ENCODE data around the gene ADAMTSL4. TPM values are rescaled to one million over a fixed set of nuclear protein-coding genes. Genes with fewer than 3 reads are reported as not detected.

ADAMTSL4 gene
- total and polyA plus RNA-seq, 10 donors = 2.8 to 19.1 (median 11.1) TPM

DNA sequence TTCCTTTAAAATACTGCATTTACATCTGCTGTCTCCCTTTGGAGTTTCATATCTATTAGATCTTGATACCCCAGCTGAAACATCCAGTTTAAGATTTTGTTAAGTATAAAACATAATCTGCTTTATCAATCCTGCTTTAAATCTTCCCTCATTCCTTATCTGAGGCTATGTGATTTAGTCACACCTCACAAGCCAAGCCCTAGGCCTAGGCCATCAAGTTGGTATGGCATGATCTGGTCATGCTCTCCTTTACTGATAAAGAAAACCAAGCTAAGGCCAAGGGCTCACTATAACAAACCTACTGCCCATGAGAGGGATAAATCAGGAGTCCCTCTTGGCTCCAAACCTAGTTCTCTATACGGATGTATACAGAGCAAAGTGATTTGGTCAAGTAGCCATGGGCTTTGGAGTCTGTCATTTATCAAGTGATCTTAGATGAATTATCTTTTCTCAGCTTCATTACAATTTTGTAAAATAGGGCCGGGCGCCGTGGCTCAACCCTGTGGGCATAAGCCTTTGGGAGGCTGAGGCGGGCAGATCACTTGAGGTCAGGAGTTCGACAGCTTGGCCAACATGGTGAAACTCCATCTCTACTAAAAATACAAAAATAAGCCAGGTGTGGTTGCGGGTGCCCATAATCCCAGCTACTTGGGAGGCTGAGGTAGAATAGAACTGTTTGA is 57.4 kb downstream of the ADAMTSL4 start:
- 95 to 100% (median 97%) methylated on average over 7 of the region's 7 CpGs for WGBS, 5 donors
- peaks cover 0 to 9% (median 0%) of the 10 kb centered on the region in 6 donors for H3K36me3 ChIP-seq
- H3K9me3 ChIP-seq = no peaks in the 10 kb centered on the region
- H3K4me3 ChIP-seq = no peak overlapping the region
- H3K27ac ChIP-seq = peak overlapping the region in 2 of 8 donors; percentile 2 to 84
- no peaks in the 10 kb centered on the region for H3K27me3 ChIP-seq (replicated peaks in 1 of 7)
- TF ChIP-seq POLR2A (IDR thresholded peaks at IDR 0.05) (no peak), POLR2AphosphoS5 (IDR thresholded peaks at IDR 0.05) (no peak)
- TF ChIP-seq, protein P1, sequence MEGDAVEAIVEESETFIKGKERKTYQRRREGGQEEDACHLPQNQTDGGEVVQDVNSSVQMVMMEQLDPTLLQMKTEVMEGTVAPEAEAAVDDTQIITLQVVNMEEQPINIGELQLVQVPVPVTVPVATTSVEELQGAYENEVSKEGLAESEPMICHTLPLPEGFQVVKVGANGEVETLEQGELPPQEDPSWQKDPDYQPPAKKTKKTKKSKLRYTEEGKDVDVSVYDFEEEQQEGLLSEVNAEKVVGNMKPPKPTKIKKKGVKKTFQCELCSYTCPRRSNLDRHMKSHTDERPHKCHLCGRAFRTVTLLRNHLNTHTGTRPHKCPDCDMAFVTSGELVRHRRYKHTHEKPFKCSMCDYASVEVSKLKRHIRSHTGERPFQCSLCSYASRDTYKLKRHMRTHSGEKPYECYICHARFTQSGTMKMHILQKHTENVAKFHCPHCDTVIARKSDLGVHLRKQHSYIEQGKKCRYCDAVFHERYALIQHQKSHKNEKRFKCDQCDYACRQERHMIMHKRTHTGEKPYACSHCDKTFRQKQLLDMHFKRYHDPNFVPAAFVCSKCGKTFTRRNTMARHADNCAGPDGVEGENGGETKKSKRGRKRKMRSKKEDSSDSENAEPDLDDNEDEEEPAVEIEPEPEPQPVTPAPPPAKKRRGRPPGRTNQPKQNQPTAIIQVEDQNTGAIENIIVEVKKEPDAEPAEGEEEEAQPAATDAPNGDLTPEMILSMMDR (IDR thresholded peaks at IDR 0.05 in 8 of 11, conservative IDR thresholded peaks at IDR 0.05 in 3 of 11) = no peak
- intact Hi-C loops (cut with DNase I; ENCODE audit: low total_unique reads) = no loop called here
- DNase-seq = no peak
- H3K4me1 ChIP-seq = peaks cover 4 to 51% (median 28%) of the 10 kb centered on the region in 6 donors

DNA sequence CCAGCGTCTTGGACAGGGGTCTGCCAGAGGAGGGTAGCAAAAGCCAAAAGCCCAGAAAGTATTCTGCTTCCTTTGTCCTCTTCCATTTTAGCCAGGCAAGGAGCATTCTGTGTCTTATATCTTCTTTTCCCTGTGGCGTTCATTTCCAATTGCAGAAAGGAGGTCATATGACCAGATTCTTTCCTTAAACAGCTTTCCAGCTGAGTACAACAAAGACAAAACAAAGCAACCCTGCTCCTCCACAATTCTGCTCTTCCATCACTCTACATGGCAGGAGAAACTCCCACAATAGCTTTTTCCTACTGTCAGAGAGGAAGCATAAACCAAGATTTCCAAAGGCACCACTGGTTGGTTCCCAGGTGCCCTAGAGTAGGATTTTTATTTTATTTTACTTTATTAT is 60.5 kb downstream of the ADAMTSL4 start:
- no peaks in the 10 kb centered on the region for H3K9me3 ChIP-seq
- peaks cover 25 to 74% (median 56%) of the 10 kb centered on the region in 6 donors for H3K4me1 ChIP-seq
- peaks cover 0 to 9% (median 0%) of the 10 kb centered on the region in 6 donors for H3K36me3 ChIP-seq
- no peaks in the 10 kb centered on the region for H3K27me3 ChIP-seq (replicated peaks in 1 of 7)
- no peak for DNase-seq
- H3K27ac ChIP-seq = peak overlapping the region in 6 of 8 donors; percentile 87 to 97 (median 92)
- H3K4me3 ChIP-seq = no peak overlapping the region
- WGBS, 5 donors = 74 to 88% (median 81%) methylated on average over 2 of the region's 2 CpGs
- no peak for TF ChIP-seq POLR2AphosphoS5 (IDR thresholded peaks at IDR 0.05)
- TF ChIP-seq, protein P1 (IDR thresholded peaks at IDR 0.05 in 8 of 11, conservative IDR thresholded peaks at IDR 0.05 in 3 of 11) = no peak
- intact Hi-C loops (cut with DNase I; ENCODE audit: low total_unique reads) = no loop called here

Small RNA genes within 50 kb of the gene (microRNA-seq; reads per million reads assigned to microRNA genes)
- 0 reads per million in 3 donors for gene MIR4257

Small RNA genes within 50 kb of the gene (small RNA-seq; reads per million reads assigned to genes)
- 0 reads per million in 4 donors for gene MIR4257
- gene RF00015 = 0 reads per million in 4 donors
- 0 reads per million in 4 donors for gene RF00561
- 0 reads per million in 4 donors for gene RN7SL473P
- 0 reads per million in 4 donors for gene RN7SL600P

Other genes starting within 250 kb of the ADAMTSL4 start
- 100 to 1,000 TPM in 2 of 7 donors, 10 to 100 TPM in 5; 60.9 to 107 (median 78.2) TPM for gene PRPF3, start 227.9 kb upstream of the ADAMTSL4 start, total RNA-seq
- gene PRPF3, start 227.9 kb upstream of the ADAMTSL4 start, polyA plus RNA-seq = 10 to 100 TPM; 28.8 to 67.3 (median 54.1) TPM
- gene RPRD2, start 185.3 kb upstream of the ADAMTSL4 start, total RNA-seq = 10 to 100 TPM; 23.8 to 42.4 (median 32.8) TPM
- gene RPRD2, start 185.3 kb upstream of the ADAMTSL4 start, polyA plus RNA-seq = 1 to 10 TPM; 3.8 to 7.4 (median 4.3) TPM
- 10 to 100 TPM; 14.6 to 30.4 (median 23.5) TPM for gene TARS2, start 62.0 kb upstream of the ADAMTSL4 start, total RNA-seq
- 10 to 100 TPM; 18.7 to 19.4 (median 18.9) TPM for gene TARS2, start 62.0 kb upstream of the ADAMTSL4 start, polyA plus RNA-seq
- 10 to 100 TPM in 5 of 7 donors, 1 to 10 TPM in 2; 6.6 to 16.5 (median 13.6) TPM for gene ECM1, start 41.3 kb upstream of the ADAMTSL4 start, total RNA-seq
- gene ECM1, start 41.3 kb upstream of the ADAMTSL4 start, polyA plus RNA-seq = 1 to 10 TPM; 2.7 to 6.8 (median 6.4) TPM
- gene FALEC, start 33.7 kb upstream of the ADAMTSL4 start, total RNA-seq = 1 to 10 TPM in 1 of 7 donors, under 1 TPM in 1, not detected in 5; 0.97 to 1.9 TPM
- under 1 TPM in 2 of 3 donors, not detected in 1; 0.20 to 0.29 TPM for gene FALEC, start 33.7 kb upstream of the ADAMTSL4 start, polyA plus RNA-seq
- gene MCL1, start 30.2 kb downstream of the ADAMTSL4 start, total RNA-seq = 100 to 1,000 TPM; 261 to 435 (median 336) TPM
- 100 to 1,000 TPM in 1 of 3 donors, 10 to 100 TPM in 2; 75.8 to 118 (median 85.9) TPM for gene MCL1, start 30.2 kb downstream of the ADAMTSL4 start, polyA plus RNA-seq
- 100 to 1,000 TPM in 6 of 7 donors, 10 to 100 TPM in 1; 97.0 to 153 (median 135) TPM for gene ENSA, start 80.2 kb downstream of the ADAMTSL4 start, total RNA-seq
- 100 to 1,000 TPM in 2 of 3 donors, 10 to 100 TPM in 1; 96.3 to 127 (median 107) TPM for gene ENSA, start 80.2 kb downstream of the ADAMTSL4 start, polyA plus RNA-seq
- 10 to 100 TPM; 21.9 to 31.0 (median 27.1) TPM for gene GOLPH3L, start 147.7 kb downstream of the ADAMTSL4 start, total RNA-seq
- gene GOLPH3L, start 147.7 kb downstream of the ADAMTSL4 start, polyA plus RNA-seq = 10 to 100 TPM in 1 of 3 donors, 1 to 10 TPM in 2; 9.0 to 12.2 (median 9.3) TPM
- gene HORMAD1, start 171.5 kb downstream of the ADAMTSL4 start, total RNA-seq = 10 to 100 TPM in 1 of 7 donors, 1 to 10 TPM in 6; 3.0 to 14.1 (median 4.7) TPM
- 1 to 10 TPM in 1 of 3 donors, under 1 TPM in 2; 0.41 to 1.8 (median 0.70) TPM for gene HORMAD1, start 171.5 kb downstream of the ADAMTSL4 start, polyA plus RNA-seq
- gene CTSS, start 216.4 kb downstream of the ADAMTSL4 start, total RNA-seq = 100 to 1,000 TPM; 495 to 685 (median 618) TPM
- gene CTSS, start 216.4 kb downstream of the ADAMTSL4 start, polyA plus RNA-seq = 100 to 1,000 TPM; 117 to 181 (median 137) TPM

All from spleen (tissue), 11 donors.